K562 (cell line): ENCODE measurements around the gene PRSS50. TPM values are rescaled to one million over a fixed set of nuclear protein-coding genes. Genes with fewer than 3 reads are reported as not detected.
A peak's percentile ranks its signal among the peaks of the same experiment; 100 is the strongest.

ENCODE experiments used
- ARID2 ChIP-seq: fragments of 450-650 bp; IDR thresholded peaks from 2 replicates; pipeline ENCODE4 v1.6.1; 2017; ENCODE audit warnings: antibody characterized with exemption, mild to moderate bottlenecking
- BACH1 ChIP-seq: fragments of 200-800 bp; sonication (Bioruptor generic); IDR thresholded peaks from 2 replicates; pipeline ENCODE4 v1.6.1; 2016; ENCODE audit warnings: missing genetic modification characterization, missing compliant biosample characterization
- BRD4 ChIP-seq: fragments of 200-600 bp; sonication (generic); IDR thresholded peaks from 2 replicates; pipeline ENCODE4 v1.6.1; 2017; ENCODE audit warnings: inconsistent platforms
- EGR1 ChIP-seq: fragments of 450-650 bp; conservative IDR thresholded peaks from 2 replicates; pipeline ENCODE4 v1.6.1; 2017; ENCODE audit warnings: mild to moderate bottlenecking
- FOXA3 ChIP-seq, 2 experiments: fragments of 450-650 bp in 1 of 2; sonication (generic) in 1 of 2; formaldehyde crosslinking; IDR thresholded peaks in 1 of 2; conservative IDR thresholded peaks in 1 of 2; 2 replicates each; pipeline versions ENCODE4 v1.4.0 to v1.8.0; 2020 to 2022; ENCODE audit warnings: mild to moderate bottlenecking in 2 of 2, missing genetic modification reagents in 1 of 2
- FOXK1 ChIP-seq: sonication (generic); formaldehyde crosslinking; IDR thresholded peaks from 2 replicates; pipeline ENCODE4 v1.8.0; 2022; ENCODE audit warnings: missing genetic modification reagents, mild to moderate bottlenecking, borderline replicate concordance
- HDGF ChIP-seq: fragments of 450-650 bp; IDR thresholded peaks from 2 replicates; pipeline ENCODE4 v1.6.1; 2016
- KAT7 ChIP-seq: sonication (generic); formaldehyde crosslinking; IDR thresholded peaks from 2 replicates; pipeline ENCODE4 v1.8.0; 2022; ENCODE audit warnings: missing genetic modification reagents, mild to moderate bottlenecking, borderline replicate concordance
- MCM3 ChIP-seq: fragments of 450-650 bp; IDR thresholded peaks from 2 replicates; pipeline ENCODE4 v1.6.1; 2016
- MXI1 ChIP-seq: IDR thresholded peaks from 2 replicates; pipeline ENCODE4 v1.6.1; 2011; ENCODE audit warnings: low read depth, mild to moderate bottlenecking, improper control_type of control experiment, low read length
- OTX1 ChIP-seq: fragments of 450-650 bp; formaldehyde crosslinking; IDR thresholded peaks from 2 replicates; pipeline ENCODE4 v1.4.0; 2022; ENCODE audit warnings: mild to moderate bottlenecking
- PHB ChIP-seq: fragments of 250-450 bp; sonication (Bioruptor Pico); IDR thresholded peaks from 2 replicates; pipeline ENCODE4 v1.5.0; 2021
- PHF8 ChIP-seq: fragments of 200-600 bp; sonication (generic); IDR thresholded peaks from 2 replicates; pipeline ENCODE4 v1.6.1; 2012; ENCODE audit warnings: mixed run types, mild to moderate bottlenecking, inconsistent platforms, low read length, moderate library complexity, borderline replicate concordance
- PML ChIP-seq: IDR thresholded peaks from 2 replicates; pipeline ENCODE4 v1.6.1; 2012; ENCODE audit warnings: low read length, inconsistent platforms
- SREBF2 ChIP-seq: sonication (generic); formaldehyde crosslinking; IDR thresholded peaks from 2 replicates; pipeline ENCODE4 v1.4.0; 2020; ENCODE audit warnings: mild to moderate bottlenecking, missing genetic modification reagents
- TCF7 ChIP-seq: sonication (generic); IDR thresholded peaks from 2 replicates; pipeline ENCODE4 v1.6.1; 2016; ENCODE audit warnings: antibody characterized with exemption, borderline replicate concordance
- ZNF318 ChIP-seq, 2 experiments: fragments of 450-650 bp; IDR thresholded peaks; 2 replicates each; pipeline ENCODE4 v1.6.1; 2016; ENCODE audit warnings: mild to moderate bottlenecking in 2 of 2, borderline replicate concordance in 1 of 2, low read depth in 1 of 2, moderate library complexity in 1 of 2
- ZNF583 ChIP-seq: fragments of 250-450 bp; sonication (Bioruptor Pico); IDR thresholded peaks from 2 replicates; pipeline ENCODE4 v1.4.0; 2020
- ZNF740 ChIP-seq, 3 experiments: fragments of 200-800 bp in 1 of 3; sonication (Bioruptor generic) in 1 of 3; sonication (generic) in 1 of 3; formaldehyde crosslinking in 1 of 3; IDR thresholded peaks; 2 replicates each; pipeline versions ENCODE4 v1.6.1 to v1.8.0; 2016 to 2022; ENCODE audit warnings: mild to moderate bottlenecking in 2 of 3, missing compliant biosample characterization in 2 of 3, missing genetic modification characterization in 2 of 3, missing genetic modification reagents in 1 of 3
- polyA plus RNA-seq, 8 experiments: library from polyadenylated mRNA; depleted of rRNA in 4 of 8; stranded (reverse) in 5 of 8; unstranded in 3 of 8; fragments of >200 nt; fragmentation: Nextera tagmentation in 2 of 8; fragmentation: Illumina TruSeq in 1 of 8; extraction: Ambion mirVana in 2 of 8; extraction: Trizol in 1 of 8; gene quantifications; 2 replicates each; pipeline versions ENCODE4 v1.2.1 to v1.2.3, GENCODE V29; 2011 to 2014; ENCODE audit warnings: inconsistent platforms in 1 of 8, missing spikeins in 1 of 8
- total RNA-seq, 7 experiments: library from RNA; depleted of rRNA in 6 of 7; stranded (reverse); fragments of >200 nt in 6 of 7; fragmentation: Illumina TruSeq in 2 of 7; extraction: Trizol in 2 of 7; gene quantifications; 2 replicates each; pipeline versions ENCODE4 v1.2.1 to v1.2.3, GENCODE V29; 2011 to 2021; ENCODE audit warnings: low replicate concordance in 1 of 7

Gene PRSS50
- total and polyA plus RNA-seq, 9 of the 15 experiments (the other 6 are each of a cell fraction or from before 2014, with no cell fraction given) = 0.01 TPM; not detected in 8

GRCh38 chr3:46693038-46693891 lies 24.4 kb downstream of the PRSS50 start, which contains the start of gene ALS2CL (continued):
- no peak for TF ChIP-seq FOXA3 (CRISPR knock-in tag; conservative IDR thresholded peaks at IDR 0.05 in 1 of 2, IDR thresholded peaks at IDR 0.05 in 1 of 2)
- TF ChIP-seq ZNF740 (CRISPR knock-in tag; IDR thresholded peaks at IDR 0.05) = 0 out of 2 replicates have a peak, but pooled peaks have one; percentile 12
- peak in 1 of 2 experiments; percentile 56; a peak in 1 of 4 replicates for TF ChIP-seq ZNF740 (tag; IDR thresholded peaks at IDR 0.05)
- TF ChIP-seq PML = no peak
- no peak for TF ChIP-seq MCM3
- TF ChIP-seq PHF8 = no peak
- TF ChIP-seq KAT7 (CRISPR knock-in tag) = no peak
- no peak for TF ChIP-seq MXI1
- no peak for TF ChIP-seq HDGF
- TF ChIP-seq TCF7 = no peak
- no peak for TF ChIP-seq OTX1
- TF ChIP-seq PHB (CRISPR knock-in tag) = no peak
- no peak for TF ChIP-seq ZNF583 (CRISPR knock-in tag)
- no peak for TF ChIP-seq BRD4
- no peak for TF ChIP-seq BACH1
- TF ChIP-seq EGR1 = no peak
- no peak for TF ChIP-seq ZNF318 (IDR thresholded peaks at IDR 0.05; ENCODE audit: borderline replicate concordance in 1 of 2, low read depth in 1 of 2)
- TF ChIP-seq ARID2 = no peak
- TF ChIP-seq SREBF2 (CRISPR knock-in tag) = no peak
- no peak for TF ChIP-seq FOXK1
